AG10803 (cell line): ENCODE results near the gene TAF4.
"Not testable (repeated sequence)": the region's sequence is repeated elsewhere in the genome, so short reads cannot be mapped to it uniquely, and the experiment has no call there.

Experiments
- DNase-seq: peaks from one replicate; pipeline ENCODE4 v3.0.0; 2010; ENCODE audit warnings: low read depth
- H3K4me3 ChIP-seq: 2 replicates; pipeline ENCODE4 v1.5.1; 2011; ENCODE audit warnings: mild to moderate bottlenecking, low read length, control low read depth
- TF ChIP-seq, protein P1 (sequence below): conservative IDR thresholded peaks from 2 replicates; pipeline ENCODE4 v1.5.1; 2011; ENCODE audit warnings: mild to moderate bottlenecking, low read length, control low read depth, inconsistent platforms

The TAF4 gene

DNA sequence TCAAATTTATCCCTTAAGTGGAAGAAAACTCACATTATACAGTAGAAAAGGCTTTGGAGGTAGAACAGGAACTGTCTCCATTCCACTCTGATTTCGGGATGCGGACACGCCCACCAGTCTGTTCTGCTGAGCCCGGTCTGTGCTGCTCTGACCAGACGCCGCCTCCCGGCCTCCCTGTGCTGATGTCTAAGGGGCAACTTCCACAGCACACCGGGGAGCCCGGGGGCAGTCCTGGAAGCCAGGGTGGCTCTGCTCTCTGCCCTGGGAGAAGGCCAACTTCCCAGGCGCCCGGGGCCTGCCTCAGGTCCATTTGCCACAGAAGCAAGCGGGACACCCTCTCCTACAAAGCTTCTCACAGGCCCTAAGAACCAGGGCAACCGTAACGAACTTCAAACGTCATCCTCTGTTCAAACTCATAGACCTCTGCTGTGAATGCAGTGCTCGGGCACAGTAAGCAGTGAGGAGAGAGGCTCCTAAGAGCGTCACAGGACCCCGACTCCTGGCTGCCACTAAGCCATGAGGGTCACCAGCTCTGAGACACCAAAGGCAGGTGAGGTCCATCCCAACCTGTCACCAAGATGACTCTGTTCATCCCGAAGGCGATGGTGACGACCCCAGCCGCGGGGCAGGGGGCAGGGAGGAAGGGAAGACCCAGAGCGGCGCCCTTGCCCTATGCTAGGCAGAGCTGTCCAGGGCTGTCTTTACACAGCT is 5.6 kb downstream of the TAF4 start:
- no peak for DNase-seq
- no peak overlapping the region for H3K4me3 ChIP-seq
- TF ChIP-seq, protein P1, sequence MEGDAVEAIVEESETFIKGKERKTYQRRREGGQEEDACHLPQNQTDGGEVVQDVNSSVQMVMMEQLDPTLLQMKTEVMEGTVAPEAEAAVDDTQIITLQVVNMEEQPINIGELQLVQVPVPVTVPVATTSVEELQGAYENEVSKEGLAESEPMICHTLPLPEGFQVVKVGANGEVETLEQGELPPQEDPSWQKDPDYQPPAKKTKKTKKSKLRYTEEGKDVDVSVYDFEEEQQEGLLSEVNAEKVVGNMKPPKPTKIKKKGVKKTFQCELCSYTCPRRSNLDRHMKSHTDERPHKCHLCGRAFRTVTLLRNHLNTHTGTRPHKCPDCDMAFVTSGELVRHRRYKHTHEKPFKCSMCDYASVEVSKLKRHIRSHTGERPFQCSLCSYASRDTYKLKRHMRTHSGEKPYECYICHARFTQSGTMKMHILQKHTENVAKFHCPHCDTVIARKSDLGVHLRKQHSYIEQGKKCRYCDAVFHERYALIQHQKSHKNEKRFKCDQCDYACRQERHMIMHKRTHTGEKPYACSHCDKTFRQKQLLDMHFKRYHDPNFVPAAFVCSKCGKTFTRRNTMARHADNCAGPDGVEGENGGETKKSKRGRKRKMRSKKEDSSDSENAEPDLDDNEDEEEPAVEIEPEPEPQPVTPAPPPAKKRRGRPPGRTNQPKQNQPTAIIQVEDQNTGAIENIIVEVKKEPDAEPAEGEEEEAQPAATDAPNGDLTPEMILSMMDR: no peak

DNA sequence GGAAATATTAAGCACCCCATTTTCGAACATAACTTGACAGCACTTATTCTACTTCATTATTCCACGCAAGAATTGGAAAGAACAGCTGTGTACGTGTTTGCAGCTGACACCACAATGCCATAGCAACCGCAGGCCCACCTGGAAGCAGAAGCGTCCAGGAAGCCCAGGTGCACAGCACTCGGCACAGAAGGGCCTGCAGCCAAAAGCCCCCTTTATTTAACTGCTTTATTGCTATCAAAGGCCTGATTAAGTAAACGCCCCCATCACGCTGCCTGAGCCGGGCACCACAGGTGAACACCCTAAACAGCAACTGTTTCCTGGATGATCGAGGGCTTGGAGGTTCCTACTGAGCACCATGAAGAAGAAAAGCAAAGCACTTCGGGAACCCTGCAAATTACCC is 6.3 kb downstream of the TAF4 start:
- TF ChIP-seq, protein P1: no peak
- DNase-seq: no peak
- H3K4me3 ChIP-seq: no peak overlapping the region

DNA sequence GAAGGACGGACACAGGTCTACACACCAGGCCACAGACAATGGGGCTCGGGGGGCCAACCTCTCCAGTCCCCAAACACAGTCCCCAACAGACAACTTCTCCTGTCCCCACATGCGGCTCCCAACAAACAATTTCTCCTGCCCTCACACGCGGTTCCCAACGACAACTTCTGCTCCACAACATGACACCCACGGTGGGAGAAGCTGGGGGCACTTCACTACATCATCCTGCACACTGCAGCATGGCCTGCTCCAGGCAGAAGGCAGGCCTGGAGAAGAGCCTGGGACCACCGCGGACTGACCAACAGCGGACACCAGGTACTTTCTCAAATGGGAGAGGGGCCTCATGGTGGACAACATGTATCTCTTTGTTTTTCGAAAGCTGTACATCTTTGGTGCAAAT is 6.7 kb downstream of the TAF4 start:
- H3K4me3 ChIP-seq: no peak overlapping the region
- no peak for DNase-seq
- TF ChIP-seq, protein P1: no peak

DNA sequence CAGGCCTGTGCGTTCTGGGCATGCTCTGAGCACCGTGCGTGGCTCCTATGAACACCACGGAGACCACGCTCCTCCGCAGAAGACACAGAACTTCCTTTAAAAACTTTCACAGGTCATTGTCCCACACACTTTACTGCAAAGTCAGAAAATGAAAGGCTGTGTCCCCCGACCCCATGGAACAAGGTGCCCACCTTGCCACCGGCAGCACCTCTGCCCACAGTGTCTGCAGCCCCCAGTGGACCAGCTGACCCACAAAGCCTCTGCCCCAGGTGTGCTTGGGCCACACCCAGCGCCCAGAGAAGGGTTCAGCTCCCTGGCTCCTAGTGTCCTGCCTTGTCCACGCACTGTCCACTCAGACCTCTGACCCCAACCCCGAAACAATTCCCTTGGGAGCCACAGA is 8.7 kb downstream of the TAF4 start:
- DNase-seq: no peak
- TF ChIP-seq, protein P1: no peak
- H3K4me3 ChIP-seq: no peak overlapping the region

DNA sequence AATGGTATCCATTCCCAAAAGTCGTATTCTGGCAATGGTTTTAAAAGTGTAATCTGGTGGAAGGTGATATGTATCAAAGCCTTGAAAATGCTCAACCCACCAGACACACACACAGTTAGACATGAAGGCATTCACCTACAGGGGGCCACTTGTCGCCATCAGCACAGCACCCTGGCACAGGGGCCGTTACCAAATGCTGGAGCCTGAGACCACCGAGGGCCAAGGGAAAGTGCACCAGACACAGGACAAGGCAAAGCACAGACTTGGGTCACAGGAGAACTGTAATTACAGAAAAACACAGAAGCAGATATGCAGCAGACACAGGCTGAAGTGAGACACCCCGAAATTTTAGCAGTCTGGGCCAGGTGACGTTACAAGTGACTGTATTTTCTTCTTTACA is 9.3 kb downstream of the TAF4 start:
- H3K4me3 ChIP-seq: no peak overlapping the region
- DNase-seq: no peak
- TF ChIP-seq, protein P1: no peak

DNA sequence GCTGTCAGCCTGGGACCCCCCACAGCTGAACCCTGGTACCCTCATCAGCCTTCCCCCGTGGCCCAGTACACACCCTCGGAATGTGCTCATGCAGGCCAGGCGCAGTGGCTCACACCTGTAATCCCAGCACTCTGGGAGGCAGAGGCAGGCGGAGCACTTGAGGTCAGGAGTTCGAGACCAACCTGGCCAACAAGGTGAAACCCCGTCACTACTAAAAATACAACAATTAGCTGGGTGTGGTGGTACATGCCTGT is 9.9 kb downstream of the TAF4 start:
- not testable (repeated sequence) for DNase-seq, H3K4me3 ChIP-seq

DNA sequence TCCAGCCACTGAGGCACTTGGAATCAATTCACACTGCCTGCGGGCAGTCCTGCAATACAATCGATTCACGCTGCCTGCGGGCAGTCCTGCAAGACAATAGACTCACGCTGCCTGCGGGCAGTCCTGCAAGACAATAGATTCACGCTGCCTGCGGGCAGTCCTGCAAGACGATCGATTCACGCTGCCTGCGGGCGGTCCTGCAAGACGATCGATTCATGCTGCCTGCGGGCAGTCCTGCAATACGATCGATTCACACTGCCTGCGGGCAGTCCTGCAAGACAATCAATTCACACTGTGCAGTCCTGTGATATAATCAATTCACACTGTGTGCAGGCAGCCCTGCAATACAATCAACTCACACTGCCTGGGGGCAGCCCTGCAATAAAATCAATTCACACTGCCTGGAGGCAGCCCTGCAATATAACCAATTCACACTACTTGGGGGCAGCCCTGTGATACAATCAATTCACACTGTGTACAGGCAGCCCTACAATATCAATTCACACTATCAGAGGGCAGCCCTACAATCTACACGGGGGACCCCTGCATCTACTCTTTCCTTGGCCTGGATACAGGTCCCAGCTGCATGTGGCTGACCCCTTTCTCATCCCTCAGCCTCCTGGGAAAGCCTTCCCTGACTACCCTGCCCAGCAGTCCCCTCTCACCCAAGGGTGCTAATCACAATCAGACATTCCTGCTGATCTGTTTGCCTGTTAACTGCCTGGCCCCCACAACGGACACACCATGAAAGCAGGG is 10.4 kb downstream of the TAF4 start:
- no peak overlapping the region for H3K4me3 ChIP-seq
- TF ChIP-seq, protein P1: no peak
- DNase-seq: no peak
